D721Med (cell line): ENCODE results near the gene DGKB.

Source experiments
- DNase-seq: peaks from one replicate; pipeline ENCODE4 v3.0.0; 2011; ENCODE audit warnings: low spot score; ENCODE audit not compliant: insufficient read length
- FAIRE-seq: peaks from 2 replicates; lab custom pipeline; 2011; peaks lifted over from hg19 to GRCh38; lab: Jason Lieb, UNC
- CTCF ChIP-seq: IDR thresholded peaks from 2 replicates; pipeline ENCODE4 v1.5.1; 2012; ENCODE audit warnings: mild to moderate bottlenecking, control low read depth; ENCODE audit not compliant: insufficient read depth; ENCODE audit errors: missing control alignments

DGKB gene

DNA sequence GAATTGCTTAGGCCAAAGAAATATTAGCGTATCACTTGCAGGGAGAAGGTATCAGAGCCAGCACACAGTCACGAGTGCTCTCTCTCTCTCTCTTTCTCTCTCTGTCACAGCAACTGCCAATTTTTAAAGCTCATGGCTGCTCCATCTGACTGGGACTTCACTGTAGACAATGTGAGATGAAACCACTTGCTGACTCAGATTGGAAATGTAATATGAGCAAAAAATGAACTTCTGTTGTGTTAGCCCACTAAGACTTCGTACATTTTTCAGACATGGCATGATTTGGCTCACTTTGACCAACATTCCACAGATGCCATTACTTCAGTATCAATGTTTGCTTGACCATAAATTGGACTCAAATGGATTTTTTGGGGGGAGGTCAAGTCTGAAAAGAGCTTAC lies 68.1 kb downstream of the DGKB start:
- TF ChIP-seq CTCF: no peak
- FAIRE-seq (no peak), DNase-seq (no peak)

DNA sequence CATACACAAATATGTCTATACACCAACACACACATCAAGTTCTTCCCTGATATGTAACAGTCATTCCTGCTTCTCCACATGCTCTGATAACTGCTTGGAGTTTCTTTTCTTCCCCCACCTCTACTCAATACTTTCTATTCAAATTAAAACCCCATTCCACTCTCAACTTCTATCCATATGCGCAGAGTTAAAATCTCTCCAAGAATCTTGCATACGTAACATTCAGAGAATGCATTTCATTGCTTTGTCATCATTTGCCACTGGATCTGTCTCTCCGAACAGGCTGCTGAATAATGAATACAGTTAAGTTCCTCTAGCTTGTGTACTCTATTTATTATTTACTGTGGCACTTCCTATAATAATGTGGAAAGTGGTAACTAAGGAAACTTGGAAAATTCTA lies 68.8 kb downstream of the DGKB start:
- no peak for DNase-seq
- no peak for FAIRE-seq
- TF ChIP-seq CTCF: no peak

- TF ChIP-seq CTCF: no peak
- DNase-seq: no peak
- no peak for FAIRE-seq
Measured at GRCh38 chr7:14828053-14828452, 74.5 kb downstream of the DGKB start.

DNA sequence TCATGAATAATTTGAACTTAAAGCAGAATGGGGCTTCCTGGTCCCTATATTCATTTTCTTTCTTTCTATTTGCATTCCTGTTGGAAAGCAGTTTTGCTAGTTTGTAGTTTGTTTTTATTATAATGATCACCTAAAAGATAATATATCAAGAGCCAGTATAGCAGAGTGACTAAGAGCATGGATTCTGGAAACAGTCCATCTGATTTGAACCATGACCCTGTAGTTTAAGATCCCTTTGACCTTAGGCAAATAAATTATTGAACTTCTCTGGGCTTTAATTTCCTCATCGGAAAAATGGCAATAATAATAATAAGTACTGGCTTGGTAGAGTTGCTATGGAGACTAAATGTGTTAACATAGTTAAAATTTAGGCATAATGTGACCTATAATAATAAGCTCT lies 76.1 kb downstream of the DGKB start:
- DNase-seq (no peak), FAIRE-seq (no peak)
- TF ChIP-seq CTCF: no peak

DNA sequence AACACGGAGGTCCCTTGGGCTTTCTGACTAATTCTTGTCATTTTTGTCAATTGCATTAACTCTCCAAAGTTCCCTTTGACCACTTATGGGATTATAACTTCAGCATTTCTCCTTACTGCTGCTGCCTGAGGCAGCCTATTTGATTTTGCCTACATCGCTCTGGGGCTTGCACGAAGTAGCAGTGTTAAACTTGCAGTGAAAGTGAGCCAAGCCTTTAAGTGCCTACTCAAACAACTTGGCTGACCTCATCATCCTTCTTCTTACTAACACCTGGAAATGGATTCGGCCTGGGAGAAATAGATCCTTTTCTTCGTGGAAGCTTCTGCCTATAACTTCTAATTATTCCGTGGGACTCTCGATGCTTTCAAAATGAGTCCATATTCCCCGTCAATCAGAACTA lies 76.6 kb downstream of the DGKB start:
- TF ChIP-seq CTCF: no peak
- FAIRE-seq: no peak
- no peak for DNase-seq

GRCh38 chr7:14822481-14822854 lies 80.1 kb downstream of the DGKB start:
- no peak for FAIRE-seq
- TF ChIP-seq CTCF: no peak
- no peak for DNase-seq

- no peak for FAIRE-seq
- no peak for TF ChIP-seq CTCF
- DNase-seq: no peak
Measured at GRCh38 chr7:14821757-14822480, 80.6 kb downstream of the DGKB start.
